Measurements from ENCODE around the gene JADE2.

The JADE2 gene

GRCh38 chr5:134555890-134556311 lies 30.4 kb downstream of the JADE2 start (continued):
- TF ChIP-seq PATZ1 (tag by site-specific recombination; IDR thresholded peaks at IDR 0.05) = 0 out of 2 replicates have a peak, but pooled peaks have one; percentile 14
- TF ChIP-seq ZBTB21 (tag by site-specific recombination; IDR thresholded peaks at IDR 0.05) = no peak
- no peak for TF ChIP-seq ZNF585B (tag by site-specific recombination; IDR thresholded peaks at IDR 0.05)
- no peak for TF ChIP-seq ZNF350 (tag by site-specific recombination; IDR thresholded peaks at IDR 0.05)
- no peak for TF ChIP-seq PRDM1 (tag by site-specific recombination; IDR thresholded peaks at IDR 0.05)
- no peak for TF ChIP-seq ZNF114 (tag by site-specific recombination; IDR thresholded peaks at IDR 0.05)
- TF ChIP-seq ZNF221 (tag by site-specific recombination; IDR thresholded peaks at IDR 0.05; ENCODE audit: borderline replicate concordance) = no peak
- TF ChIP-seq ZNF24 (tag by site-specific recombination; IDR thresholded peaks at IDR 0.05) = no peak
- TF ChIP-seq PRDM10 (tag by site-specific recombination; IDR thresholded peaks at IDR 0.05) = no peak
- TF ChIP-seq ZNF529 (tag by site-specific recombination; IDR thresholded peaks at IDR 0.05; ENCODE audit: insufficient replicate concordance) = no peak
- no peak for TF ChIP-seq ZNF510 (tag by site-specific recombination; IDR thresholded peaks at IDR 0.05; ENCODE audit: insufficient replicate concordance)
- no peak for TF ChIP-seq ZNF133 (tag by site-specific recombination; IDR thresholded peaks at IDR 0.05)
- TF ChIP-seq ZBTB48 (tag by site-specific recombination; IDR thresholded peaks at IDR 0.05) = peak; percentile 23; the same call in 1 of the 2 replicates
- TF ChIP-seq ZNF580 (tag by site-specific recombination; IDR thresholded peaks at IDR 0.05) = no peak
- TF ChIP-seq SCRT2 (tag by site-specific recombination; IDR thresholded peaks at IDR 0.05) = no peak
- TF ChIP-seq ZNF513 (tag by site-specific recombination; IDR thresholded peaks at IDR 0.05) = no peak
- 0 out of 2 replicates have a peak, but pooled peaks have one; percentile 36 for TF ChIP-seq CTCF (tag by site-specific recombination; IDR thresholded peaks at IDR 0.05)
- TF ChIP-seq GLIS1 (tag by site-specific recombination; IDR thresholded peaks at IDR 0.05) = no peak
- no peak for TF ChIP-seq MEIS1 (CRISPR knock-in tag; IDR thresholded peaks at IDR 0.05; ENCODE audit: borderline replicate concordance)
- no peak for TF ChIP-seq PRDM2 (tag by site-specific recombination; IDR thresholded peaks at IDR 0.05; ENCODE audit: borderline replicate concordance)
- TF ChIP-seq KLF9 (tag by site-specific recombination; IDR thresholded peaks at IDR 0.05; ENCODE audit: low read depth) = no peak
- TF ChIP-seq GLIS2 (tag by site-specific recombination; IDR thresholded peaks at IDR 0.05) = peak; percentile 41; the same call in 1 of the 2 replicates
- no peak for TF ChIP-seq ZNF660 (tag by site-specific recombination; IDR thresholded peaks at IDR 0.05)
- TF ChIP-seq ELK4 (IDR thresholded peaks at IDR 0.05; ENCODE audit: borderline replicate concordance, low read depth, low read length) = no peak
